Renal pelvis (tissue), 4 donors: ENCODE measurements around the gene IFIT3. TPM values are rescaled to one million over a fixed set of nuclear protein-coding genes. Genes with fewer than 3 reads are reported as not detected.

Experiments used
- DNase-seq: peaks from one replicate; pipeline ENCODE4 v3.0.0-alpha.2; 2013
- polyA plus RNA-seq, 3 donors: library from polyadenylated mRNA; unstranded; fragments of 120-200 nt; gene quantifications; one replicate each; pipeline ENCODE4 v1.2.1, GENCODE V29; 2013; ENCODE audit not compliant: insufficient read length in 3 of 3

The IFIT3 gene
- polyA plus RNA-seq, 3 donors, result 10.5 to 14.8 (median 11.0) TPM

DNA sequence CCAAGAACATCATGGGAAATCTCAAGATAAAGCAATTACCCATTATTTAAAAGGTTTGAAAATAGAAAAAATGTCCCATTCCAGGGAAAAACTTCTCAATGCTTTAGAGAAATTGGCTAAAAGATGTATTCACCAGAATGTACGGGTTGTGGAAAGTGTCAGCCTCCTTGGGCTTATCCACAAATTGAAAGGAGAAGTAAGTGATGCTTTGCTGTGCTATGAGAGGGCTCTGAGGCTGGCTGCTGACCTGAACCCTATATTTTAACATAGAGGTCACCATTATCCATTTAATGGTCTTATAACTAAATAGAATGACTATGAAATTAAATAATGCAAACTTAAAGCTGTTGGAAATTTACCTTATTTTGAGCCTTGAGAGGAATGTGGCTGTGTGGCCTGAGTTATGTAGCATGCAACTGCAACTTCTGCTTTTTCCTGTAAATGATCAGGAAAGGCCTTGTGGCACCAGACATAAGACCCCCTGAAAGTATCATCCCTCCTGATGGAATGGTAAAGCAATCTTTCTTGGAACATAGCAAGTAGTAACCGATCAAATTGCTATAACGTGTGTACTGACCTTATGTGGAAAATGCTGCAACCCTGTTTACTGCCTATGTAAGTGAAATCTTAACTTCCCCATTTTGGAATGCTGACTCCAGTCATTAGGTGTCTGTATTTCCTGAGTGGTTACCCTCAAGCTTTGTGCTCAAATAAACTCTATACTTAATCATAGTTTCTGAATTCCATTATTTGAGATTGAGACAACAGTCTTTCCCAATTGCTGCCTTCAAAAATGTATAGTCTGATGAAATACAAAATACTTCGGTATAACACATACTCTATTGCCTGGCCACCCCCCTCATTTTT lies 56.9 kb downstream of the IFIT3 start:
- no peak for DNase-seq

- DNase-seq, result no peak
Observed at GRCh38 chr10:89388806-89389205, 61.0 kb downstream of the IFIT3 start.

DNA sequence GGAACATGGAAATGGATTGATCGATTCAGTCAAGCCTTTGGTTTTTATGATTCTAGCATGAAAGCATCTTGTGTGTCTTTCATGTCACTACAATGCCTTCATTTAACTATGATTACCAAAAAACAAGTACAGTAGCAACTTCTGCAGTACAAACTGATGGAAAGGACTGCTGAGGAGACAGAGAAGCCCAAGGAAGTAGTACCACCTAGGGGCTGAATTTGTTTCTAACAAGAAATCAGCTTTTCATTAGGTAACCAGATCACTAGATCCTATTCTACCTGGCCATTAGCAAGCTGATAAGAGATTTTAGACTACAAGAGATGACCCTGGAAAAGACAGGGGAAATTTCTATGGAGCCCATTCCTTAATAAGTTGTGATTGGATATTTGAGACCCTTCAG lies 61.5 kb downstream of the IFIT3 start:
- no peak for DNase-seq

Other genes starting within 250 kb of the IFIT3 start
- under 1 TPM in 2 of 3 donors, not detected in 1; 0.13 to 0.21 TPM for gene CH25H, start 120.7 kb upstream of the IFIT3 start, polyA plus RNA-seq
- gene LIPA, start 76.2 kb upstream of the IFIT3 start, polyA plus RNA-seq, result 10 to 100 TPM; 45.4 to 48.2 (median 47.4) TPM
- 1 to 10 TPM; 7.1 to 9.6 (median 8.1) TPM for gene IFIT2, start 26.0 kb upstream of the IFIT3 start, polyA plus RNA-seq
- gene IFIT1B, start 50.1 kb downstream of the IFIT3 start, polyA plus RNA-seq, result under 1 TPM in 2 of 3 donors, not detected in 1; 0.04 to 0.09 TPM
- gene IFIT1, start 64.6 kb downstream of the IFIT3 start, polyA plus RNA-seq, result 10 to 100 TPM; 13.1 to 18.1 (median 18.0) TPM
- 10 to 100 TPM; 14.4 to 17.4 (median 15.6) TPM for gene IFIT5, start 86.6 kb downstream of the IFIT3 start, polyA plus RNA-seq
- gene SLC16A12, start 207.6 kb downstream of the IFIT3 start, polyA plus RNA-seq, result 10 to 100 TPM; 18.7 to 32.1 (median 29.7) TPM